K562 (cell line): Measurements from ENCODE around the gene RNF207. TPM values are rescaled to one million over a fixed set of nuclear protein-coding genes. Genes with fewer than 3 reads are reported as not detected.

Experiments
- ATAC-seq: fragments of 200-7000 bp; cut with Tn5 transposase; 3 replicates; pipeline ENCODE4 v1.9.1; 2020; ENCODE audit warnings: moderate library complexity
- BruUV-seq: library from RNA; stranded (reverse); fragments of 400-500 nt; replicated peaks from 2 replicates; lab custom pipeline; 2021; lab: Mats Ljungman, UMichigan
- CTCF ChIA-PET: fragments of 300-600 bp; formaldehyde crosslinking; extraction: SDS; loops from one replicate; lab custom pipeline; 2021; ENCODE audit warnings: low intra/inter-chr PET ratio; lab: Yijun Ruan, JAX
- POLR2A ChIA-PET: fragments of 300-600, 350-650 bp; sonication (Branson Sonifier 250); formaldehyde crosslinking; extraction: SDS; loops from one replicate; lab custom pipeline; 2021; ENCODE audit warnings: antibody characterized with exemption, inconsistent platforms; lab: Yijun Ruan, JAX
- DNase-seq, 4 experiments: peaks; one replicate each; pipeline versions ENCODE4 v3.0.0 to v3.0.0-alpha.2; 2011 to 2018; ENCODE audit warnings: low spot score in 3 of 4, mixed read lengths in 3 of 4; ENCODE audit errors: extremely low read depth in 1 of 4
- FAIRE-seq: peaks from 2 replicates; lab custom pipeline; 2011; peaks lifted over from hg19 to GRCh38; lab: Jason Lieb, UNC
- H2AFZ ChIP-seq: 2 replicates; pipeline ENCODE4 v1.6.0; 2011; ENCODE audit warnings: low read depth, low read length, control low read depth, inconsistent platforms
- H3K27ac ChIP-seq: fragments of 200-600 bp; 3 replicates; pipeline ENCODE4 v1.8.0; 2011; ENCODE audit warnings: low read depth, mild to moderate bottlenecking, control low read depth, inconsistent platforms, low read length, moderate library complexity, mixed read lengths; ENCODE audit errors: extremely low read depth
- H3K27me3 ChIP-seq, 2 experiments: fragments of 300-600 bp in 1 of 2; 2 replicates in 1 of 2; 3 replicates in 1 of 2; pipeline versions ENCODE4 v1.6.0 to v1.8.0; 2011; ENCODE audit warnings: inconsistent platforms in 2 of 2, low read length in 2 of 2, mild to moderate bottlenecking in 1 of 2, mixed read lengths in 1 of 2, moderate library complexity in 1 of 2; ENCODE audit not compliant: control insufficient read depth in 2 of 2, insufficient read depth in 2 of 2
- H3K36me3 ChIP-seq: fragments of 300-600 bp; 3 replicates; pipeline ENCODE4 v1.8.0; 2011; ENCODE audit warnings: mild to moderate bottlenecking, low read length, inconsistent platforms; ENCODE audit not compliant: control insufficient read depth, insufficient read depth
- H3K4me1 ChIP-seq, 2 experiments: fragments of 200-600 bp in 1 of 2; replicated peaks in 1 of 2; 2 replicates in 1 of 2; 3 replicates in 1 of 2; pipeline versions ENCODE4 v1.5.1 to v1.8.0; 2011; ENCODE audit warnings: inconsistent platforms in 2 of 2, low read length in 2 of 2, mild to moderate bottlenecking in 1 of 2, mixed read lengths in 1 of 2, moderate library complexity in 1 of 2; ENCODE audit not compliant: control insufficient read depth in 2 of 2, insufficient read depth in 2 of 2
- H3K4me2 ChIP-seq: 2 replicates; pipeline ENCODE4 v1.6.1; 2011; ENCODE audit warnings: low read length, control low read depth, inconsistent platforms, mixed read lengths; ENCODE audit not compliant: insufficient read depth
- H3K4me3 ChIP-seq: fragments of 200-600 bp; sonication (generic), shearing (Covaris generic); 2 replicates; pipeline ENCODE4 v1.5.1; 2016; ENCODE audit warnings: control low read depth, inconsistent platforms
- H3K79me2 ChIP-seq: fragments of 200-600 bp; 3 replicates; pipeline ENCODE4 v1.8.0; 2011; ENCODE audit warnings: low read length, inconsistent platforms; ENCODE audit not compliant: control insufficient read depth, insufficient read depth
- H3K9ac ChIP-seq, 2 experiments: 2 replicates each; pipeline versions ENCODE4 v1.6.0 to v1.6.1; 2011; ENCODE audit warnings: low read depth in 2 of 2, low read length in 2 of 2, control low read depth in 1 of 2, inconsistent platforms in 1 of 2, mild to moderate bottlenecking in 1 of 2, mixed read lengths in 1 of 2; ENCODE audit not compliant: insufficient read depth in 1 of 2
- H3K9me1 ChIP-seq: one replicate; pipeline ENCODE4 v1.6.0; 2011; ENCODE audit warnings: inconsistent platforms, mild to moderate bottlenecking, low read length, moderate library complexity; ENCODE audit not compliant: control insufficient read depth, insufficient read depth
- H3K9me3 ChIP-seq: replicated peaks from 2 replicates; pipeline ENCODE4 v1.5.1; 2011; ENCODE audit warnings: low read depth, low read length, inconsistent platforms; ENCODE audit not compliant: control insufficient read depth, insufficient read depth
- H4K20me1 ChIP-seq: replicated peaks from 2 replicates; pipeline ENCODE4 v1.6.1; 2011; ENCODE audit warnings: low read length, inconsistent platforms, mixed read lengths; ENCODE audit not compliant: control insufficient read depth, insufficient read depth
- ELF4 ChIP-seq: fragments of 450-650 bp; formaldehyde crosslinking; IDR thresholded peaks from 2 replicates; pipeline ENCODE4 v1.4.0; 2022; ENCODE audit warnings: missing genetic modification characterization
- HNRNPLL ChIP-seq: fragments of 200-400 bp; formaldehyde crosslinking; IDR thresholded peaks from 2 replicates; pipeline ENCODE4 v1.6.1; 2017; ENCODE audit warnings: low read length, low read depth, mild to moderate bottlenecking; ENCODE audit not compliant: poor library complexity, severe bottlenecking
- NR0B1 ChIP-seq: fragments of 450-650 bp; IDR thresholded peaks from one replicate; pipeline ENCODE4 v1.6.1; 2018; ENCODE audit warnings: mild to moderate bottlenecking, moderate library complexity; ENCODE audit not compliant: partially characterized antibody
- NR2C2 ChIP-seq, 2 experiments: fragments of 200-800 bp in 1 of 2; sonication (Bioruptor generic) in 1 of 2; sonication (generic) in 1 of 2; formaldehyde crosslinking in 1 of 2; IDR thresholded peaks; 2 replicates each; pipeline versions ENCODE4 v1.6.1 to v1.8.0; 2016 to 2022; ENCODE audit warnings: mild to moderate bottlenecking in 1 of 2, missing compliant biosample characterization in 1 of 2, missing genetic modification characterization in 1 of 2, missing genetic modification reagents in 1 of 2
- PHB2 ChIP-seq: fragments of 450-650 bp; IDR thresholded peaks from 2 replicates; pipeline ENCODE4 v1.6.1; 2017; ENCODE audit warnings: low read depth
- POLR2A ChIP-seq: fragments of 450-650 bp; conservative IDR thresholded peaks from 2 replicates; pipeline ENCODE4 v1.6.1; 2016
- POLR2G ChIP-seq: fragments of 200-400 bp; formaldehyde crosslinking; IDR thresholded peaks from 2 replicates; pipeline ENCODE4 v1.6.1; 2017; ENCODE audit warnings: low read depth, mild to moderate bottlenecking, antibody characterized with exemption, low read length, moderate library complexity
- RBFOX2 ChIP-seq: fragments of 200-400 bp; formaldehyde crosslinking; IDR thresholded peaks from 2 replicates; pipeline ENCODE4 v1.6.1; 2017; ENCODE audit warnings: low read depth, mild to moderate bottlenecking, low read length, moderate library complexity
- TAL1 ChIP-seq: fragments of 450-650 bp; IDR thresholded peaks from 2 replicates; pipeline ENCODE4 v1.6.1; 2016; ENCODE audit warnings: mild to moderate bottlenecking
- ZNF511 ChIP-seq: sonication (generic); formaldehyde crosslinking; IDR thresholded peaks from 2 replicates; pipeline ENCODE4 v1.8.0; 2022; ENCODE audit warnings: mild to moderate bottlenecking, missing genetic modification reagents
- WGBS: fragments of 100-300 bp; shearing (Covaris generic); methylation state at CpG from one replicate; pipeline ENCODE4 v1.1.6; 2016; ENCODE audit warnings: low coverage, mixed read lengths; ENCODE audit not compliant: insufficient coverage; ENCODE audit errors: missing lambda C conversion rate; 5-methylcytosine and 5-hydroxymethylcytosine counted together
- in situ Hi-C: fragments of 300-500 bp; cut with MboI; formaldehyde crosslinking; loops from 4 replicates; pipeline ENCODE4 v1.15.0; 2018; ENCODE audit warnings: inconsistent platforms, mixed read lengths
- intact Hi-C: fragments of 100-400 bp; cut with micrococcal nuclease; formaldehyde crosslinking; loops from 2 replicates; pipeline ENCODE4 v1.14.2; 2022
- polyA plus RNA-seq, 8 experiments: library from polyadenylated mRNA; depleted of rRNA in 4 of 8; stranded (reverse) in 5 of 8; unstranded in 3 of 8; fragments of >200 nt; fragmentation: Nextera tagmentation in 2 of 8; fragmentation: Illumina TruSeq in 1 of 8; extraction: Ambion mirVana in 2 of 8; extraction: Trizol in 1 of 8; gene quantifications; 2 replicates each; pipeline versions ENCODE4 v1.2.1 to v1.2.3, GENCODE V29; 2011 to 2014; ENCODE audit warnings: inconsistent platforms in 1 of 8, missing spikeins in 1 of 8
- total RNA-seq, 7 experiments: library from RNA; depleted of rRNA in 6 of 7; stranded (reverse); fragments of >200 nt in 6 of 7; fragmentation: Illumina TruSeq in 2 of 7; extraction: Trizol in 2 of 7; gene quantifications; 2 replicates each; pipeline versions ENCODE4 v1.2.1 to v1.2.3, GENCODE V29; 2011 to 2021; ENCODE audit warnings: low replicate concordance in 1 of 7

Gene RNF207
- total and polyA plus RNA-seq, 9 of the 15 experiments (the other 6 are each of a cell fraction or from before 2014, with no cell fraction given): 2.7 to 30.6 (median 12.9) TPM

GRCh38 chr1:6210591-6211355 is 4.9 kb downstream of the RNF207 start:
- TF ChIP-seq ELF4 (CRISPR knock-in tag) (no peak), POLR2G (peak; percentile 40; the same call in 1 of the 2 replicates), RBFOX2 (0 out of 2 replicates have a peak, but pooled peaks have one; percentile 16)
- Histone ChIP-seq H3K36me3 (peaks cover 61% of the 10 kb centered on the region; the same call in 2 of the 3 replicates), H2AFZ (no peak overlapping the region), H3K79me2 (peaks cover 46% of the 10 kb centered on the region), H3K9ac (peak overlapping the region in 1 of 2 experiments; percentile 95; a peak in 2 of 4 replicates), H3K9me3 (no peaks in the 10 kb centered on the region), H4K20me1 (no peaks in the 10 kb centered on the region), H3K4me1 (peaks cover 6 to 63% of the 10 kb centered on the region in 2 experiments; a peak in 4 of 5 replicates), H3K27me3 (no peaks in the 10 kb centered on the region), H3K4me2 (no peak overlapping the region), H3K4me3 (no peak overlapping the region), H3K27ac (no peak overlapping the region), H3K9me1 (peaks cover 4% of the 10 kb centered on the region)
- FAIRE-seq (no peak), ATAC-seq (no peak), DNase-seq (no peak)
- intact Hi-C loops: no loop called here
- no TSS peak for BruUV-seq
- 96% methylated on average over 26 of the region's 29 CpGs for WGBS
- POLR2A ChIA-PET: interaction anchor here (0.6 to 1.9 kb wide), 6 partner anchors 7 to 577 kb away, joined by 3 to 6 read pairs (median 3); no protein-coding TSS in a partner anchor
- CTCF ChIA-PET: no interaction called here
- in situ Hi-C loops: no loop called here

GRCh38 chr1:6211731-6212130 is 5.8 kb downstream of the RNF207 start:
- H3K36me3 ChIP-seq: peaks cover 62% of the 10 kb centered on the region; the same call in 2 of the 3 replicates
- no peak overlapping the region for H3K4me3 ChIP-seq
- intact Hi-C loops: no loop called here
- H3K9me1 ChIP-seq: peaks cover 4% of the 10 kb centered on the region
- H3K9me3 ChIP-seq: no peaks in the 10 kb centered on the region
- no peak for DNase-seq
- H4K20me1 ChIP-seq: no peaks in the 10 kb centered on the region
- no peak overlapping the region for H3K4me2 ChIP-seq
- H3K79me2 ChIP-seq: peaks cover 36% of the 10 kb centered on the region
- no peaks in the 10 kb centered on the region for H3K27me3 ChIP-seq
- peaks cover 4 to 54% of the 10 kb centered on the region in 2 experiments; a peak in 4 of 5 replicates for H3K4me1 ChIP-seq
- no peak overlapping the region for H2AFZ ChIP-seq
- BruUV-seq: no TSS peak
- POLR2A ChIA-PET: interaction anchor here (0.6 to 1.9 kb wide), 6 partner anchors 12 to 127 kb away, joined by 3 to 8 read pairs (median 4); partner anchors contain the start of gene RPL22
- 94% methylated on average over 10 of the region's 16 CpGs for WGBS
- 0 out of 4 replicates have a peak overlapping the region, but pooled peaks of 1 of the 2 experiments have one; percentile 21 for H3K9ac ChIP-seq
- CTCF ChIA-PET: no interaction called here
- no peak for ATAC-seq
- no peak for FAIRE-seq
- in situ Hi-C loops: no loop called here
- H3K27ac ChIP-seq: no peak overlapping the region
- TF ChIP-seq ZNF511 (no peak), TAL1 (no peak), NR2C2 (CRISPR knock-in tag; IDR thresholded peaks at IDR 0.05) (no peak), NR2C2 (tag; IDR thresholded peaks at IDR 0.05) (no peak), PHB2 (no peak), HNRNPLL (no peak), NR0B1 (no peak), POLR2A (no peak)
